Gastrocnemius medialis (tissue), 4 donors: Measurements from ENCODE around the gene RASGRP4.

Source experiments
- CTCF ChIP-seq, 5 experiments: fragments of 450-650 bp in 3 of 5; fragments of 200-600 bp in 2 of 5; sonication (generic) in 2 of 5; IDR thresholded peaks in 4 of 5; conservative IDR thresholded peaks in 1 of 5; 1 replicate in 4 of 5; 2 replicates in 1 of 5; pipeline ENCODE4 v1.5.1; 2016 to 2019; ENCODE audit warnings: antibody characterized with exemption in 5 of 5, mild to moderate bottlenecking in 3 of 5, moderate library complexity in 3 of 5
- POLR2A ChIP-seq, 2 donors: fragments of 450-650 bp; IDR thresholded peaks; one replicate each; pipeline ENCODE4 v1.6.1; 2017; ENCODE audit warnings: antibody characterized with exemption in 2 of 2, mild to moderate bottlenecking in 2 of 2, moderate library complexity in 2 of 2

DNA sequence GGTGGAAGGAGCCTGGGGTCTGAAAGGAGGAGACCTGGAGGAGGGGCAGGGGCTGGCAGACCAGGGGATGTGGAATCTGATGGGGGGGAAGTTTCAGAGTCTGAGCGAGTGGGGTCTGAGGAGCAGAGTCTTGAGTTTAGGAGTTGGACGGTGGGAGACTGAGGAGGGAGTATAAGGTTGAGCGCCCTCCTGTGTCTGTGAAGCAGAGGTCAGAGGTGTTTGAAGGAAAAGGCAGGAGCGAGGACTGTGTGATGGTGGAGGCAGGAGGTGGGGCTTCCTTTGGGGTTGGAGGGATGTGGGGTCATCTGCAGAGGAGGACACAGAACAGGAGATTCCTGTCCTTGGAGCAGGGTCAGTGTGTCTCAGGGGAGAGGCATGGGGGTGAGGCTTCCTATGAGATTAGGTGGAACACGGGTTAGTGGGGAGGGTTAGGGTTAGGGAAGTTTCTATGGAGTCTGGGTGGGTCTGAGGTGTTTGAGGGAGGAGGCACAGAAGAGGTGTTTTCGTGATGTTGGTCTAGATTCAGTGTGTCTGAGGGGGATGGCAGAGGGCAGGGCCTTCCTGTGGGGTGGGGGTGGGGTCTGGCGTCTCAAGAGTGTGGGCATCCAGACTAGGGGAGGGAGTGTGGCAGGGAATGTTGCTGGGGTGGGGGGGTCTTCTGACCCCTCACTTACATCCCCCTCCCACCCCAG, 15.8 kb upstream of the RASGRP4 start:
- TF ChIP-seq CTCF (IDR thresholded peaks at IDR 0.05 in 4 of 5, conservative IDR thresholded peaks at IDR 0.05 in 1 of 5) (no peak), POLR2A (IDR thresholded peaks at IDR 0.05) (no peak)
